Embryonic facial prominence (tissue), 1 donor: ENCODE results near the gene GALR3.
"Not testable (repeated sequence)": the region's sequence is repeated elsewhere in the genome, so short reads cannot be mapped to it uniquely, and the experiment has no call there.

Experiments
- DNase-seq: peaks from one replicate; pipeline ENCODE4 v3.0.0-alpha.2; 2016; ENCODE audit errors: extremely low spot score

Gene GALR3, protein sequence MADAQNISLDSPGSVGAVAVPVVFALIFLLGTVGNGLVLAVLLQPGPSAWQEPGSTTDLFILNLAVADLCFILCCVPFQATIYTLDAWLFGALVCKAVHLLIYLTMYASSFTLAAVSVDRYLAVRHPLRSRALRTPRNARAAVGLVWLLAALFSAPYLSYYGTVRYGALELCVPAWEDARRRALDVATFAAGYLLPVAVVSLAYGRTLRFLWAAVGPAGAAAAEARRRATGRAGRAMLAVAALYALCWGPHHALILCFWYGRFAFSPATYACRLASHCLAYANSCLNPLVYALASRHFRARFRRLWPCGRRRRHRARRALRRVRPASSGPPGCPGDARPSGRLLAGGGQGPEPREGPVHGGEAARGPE

DNA sequence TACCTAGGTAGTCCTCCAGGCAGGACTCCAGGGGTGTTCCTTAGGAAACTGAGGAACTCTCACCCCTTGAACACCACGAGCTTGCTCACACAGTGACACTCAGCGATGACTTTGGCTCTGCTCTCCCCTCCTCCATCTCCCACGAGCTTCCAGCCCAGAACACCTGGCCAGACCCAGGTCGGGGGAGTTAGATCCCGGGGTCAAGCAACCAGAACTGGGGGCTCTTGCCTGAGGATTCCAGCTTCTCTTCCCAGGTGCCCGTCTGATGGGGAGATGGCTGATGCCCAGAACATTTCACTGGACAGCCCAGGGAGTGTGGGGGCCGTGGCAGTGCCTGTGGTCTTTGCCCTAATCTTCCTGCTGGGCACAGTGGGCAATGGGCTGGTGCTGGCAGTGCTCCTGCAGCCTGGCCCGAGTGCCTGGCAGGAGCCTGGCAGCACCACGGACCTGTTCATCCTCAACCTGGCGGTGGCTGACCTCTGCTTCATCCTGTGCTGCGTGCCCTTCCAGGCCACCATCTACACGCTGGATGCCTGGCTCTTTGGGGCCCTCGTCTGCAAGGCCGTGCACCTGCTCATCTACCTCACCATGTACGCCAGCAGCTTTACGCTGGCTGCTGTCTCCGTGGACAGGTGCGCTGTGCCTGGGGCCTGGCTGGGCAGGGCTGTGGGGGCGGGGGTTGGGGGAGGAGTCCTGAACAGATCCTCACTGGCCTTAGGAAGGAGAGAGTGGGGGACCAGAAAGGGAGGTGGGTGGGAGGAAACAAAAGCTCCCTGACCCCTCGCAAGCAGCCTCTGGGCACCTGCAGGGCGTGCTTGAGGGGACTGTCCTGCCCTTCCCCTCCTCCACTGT, at the start of gene GALR3:
TSS of gene GALR3 (plus strand) at position 249 of the 852 bp plus-strand sequence. CDS start at position 274, 25 bp downstream.
- DNase-seq: no peak

DNA sequence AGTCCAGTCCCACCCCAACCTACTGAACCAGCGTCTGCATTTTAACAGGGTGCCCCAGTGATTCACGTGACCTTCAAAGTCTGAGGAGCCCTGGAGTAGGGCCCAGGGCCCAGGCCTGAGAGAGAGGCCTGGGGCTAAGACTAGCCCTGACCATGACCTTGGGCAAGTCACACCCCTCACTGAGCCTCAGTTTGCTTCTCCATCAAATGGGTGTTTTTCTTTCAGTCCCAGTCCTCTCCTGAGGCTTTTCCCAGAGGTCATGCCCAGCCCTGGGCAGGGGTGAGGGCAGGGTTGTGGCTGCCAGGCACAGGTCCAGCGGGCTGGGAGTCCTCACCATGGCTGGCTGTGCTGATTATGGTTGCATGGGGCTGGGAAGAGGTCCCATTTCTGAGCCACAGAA, 48.5 kb upstream of the GALR3 start:
- DNase-seq: no peak

DNA sequence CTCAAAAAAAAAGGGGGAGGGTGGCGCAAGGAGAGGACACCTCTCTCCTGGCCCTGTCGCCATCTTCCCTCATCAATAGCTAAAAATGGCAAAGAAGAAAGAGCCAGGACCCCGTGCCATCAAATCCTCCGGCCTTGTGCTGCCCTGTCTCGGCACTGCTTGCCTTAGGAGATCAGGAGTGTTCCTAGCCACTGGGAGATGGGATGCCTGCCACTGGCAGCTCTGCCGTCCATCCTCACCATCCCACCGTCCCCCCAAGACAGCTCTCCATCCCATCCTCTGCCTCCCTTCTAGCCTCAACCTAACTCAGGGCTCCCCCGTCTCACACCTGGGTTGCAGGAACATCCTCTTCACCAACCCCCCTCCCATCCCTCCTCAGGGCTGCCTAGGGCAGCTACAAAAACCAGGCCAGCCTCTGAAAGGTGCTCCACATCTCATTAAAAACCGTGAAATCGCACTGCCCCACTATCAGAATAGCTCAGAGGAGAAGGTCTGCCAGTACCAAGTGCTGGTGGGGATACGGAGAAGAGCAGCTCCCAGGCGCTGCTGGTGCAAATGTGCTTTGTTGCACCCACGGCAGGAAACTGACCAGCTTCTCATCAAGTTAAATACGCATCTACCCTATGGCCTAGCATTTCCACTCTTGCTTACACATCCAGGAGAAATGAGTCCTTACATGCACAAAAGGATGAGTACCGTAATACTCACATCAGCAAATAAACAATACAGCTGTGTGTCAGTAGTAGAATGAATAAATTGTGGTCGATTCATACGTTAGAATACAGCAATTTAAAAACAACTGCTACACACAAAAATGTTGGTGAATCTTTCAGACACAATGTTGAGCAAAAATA, 47.2 kb upstream of the GALR3 start:
- no peak for DNase-seq

DNA sequence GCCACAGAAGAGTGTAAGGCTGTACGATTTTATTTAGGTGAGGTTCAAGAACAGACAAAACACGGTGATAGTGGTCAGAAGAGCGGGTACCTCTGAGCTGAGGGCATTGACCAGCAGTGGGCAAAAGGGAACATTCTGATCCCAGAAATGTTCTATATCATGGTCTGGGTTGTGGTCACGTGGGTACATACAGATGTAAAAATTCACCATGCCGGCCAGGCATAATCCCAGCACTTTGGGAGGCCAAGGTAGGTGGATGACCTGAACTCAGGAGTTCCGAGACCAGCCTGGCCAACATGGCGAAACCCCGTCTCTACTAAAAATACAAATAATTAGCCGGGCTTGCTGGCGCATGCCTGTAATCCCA, 46.6 kb upstream of the GALR3 start:
- DNase-seq: no peak

DNA sequence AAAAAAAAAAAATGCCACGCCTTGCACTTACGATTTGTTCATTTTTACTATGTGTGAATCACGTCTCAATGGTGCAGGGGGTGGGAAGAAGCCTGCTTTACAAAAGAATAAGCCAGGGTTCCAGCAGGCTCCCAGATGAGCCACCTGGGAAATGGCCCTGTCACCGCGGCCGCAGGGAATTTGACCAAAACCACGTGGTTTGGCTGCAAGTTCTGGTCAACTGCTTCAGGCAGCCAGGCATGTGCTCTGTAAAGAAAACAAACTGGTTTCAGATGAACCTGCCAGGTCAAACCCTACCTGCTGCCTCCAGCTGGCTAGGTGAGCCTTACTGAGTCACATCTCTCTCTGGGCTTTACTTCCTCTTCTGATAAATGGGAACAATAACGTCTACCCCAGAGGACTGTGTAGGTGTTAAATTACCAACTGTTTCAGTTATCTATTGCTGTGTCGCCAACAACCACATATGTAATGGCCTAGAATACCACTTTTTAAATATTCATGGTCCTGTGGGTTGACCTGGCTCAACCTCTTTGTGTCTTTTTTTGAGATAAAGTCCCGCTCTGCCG, 46.0 kb upstream of the GALR3 start:
- no peak for DNase-seq

DNA sequence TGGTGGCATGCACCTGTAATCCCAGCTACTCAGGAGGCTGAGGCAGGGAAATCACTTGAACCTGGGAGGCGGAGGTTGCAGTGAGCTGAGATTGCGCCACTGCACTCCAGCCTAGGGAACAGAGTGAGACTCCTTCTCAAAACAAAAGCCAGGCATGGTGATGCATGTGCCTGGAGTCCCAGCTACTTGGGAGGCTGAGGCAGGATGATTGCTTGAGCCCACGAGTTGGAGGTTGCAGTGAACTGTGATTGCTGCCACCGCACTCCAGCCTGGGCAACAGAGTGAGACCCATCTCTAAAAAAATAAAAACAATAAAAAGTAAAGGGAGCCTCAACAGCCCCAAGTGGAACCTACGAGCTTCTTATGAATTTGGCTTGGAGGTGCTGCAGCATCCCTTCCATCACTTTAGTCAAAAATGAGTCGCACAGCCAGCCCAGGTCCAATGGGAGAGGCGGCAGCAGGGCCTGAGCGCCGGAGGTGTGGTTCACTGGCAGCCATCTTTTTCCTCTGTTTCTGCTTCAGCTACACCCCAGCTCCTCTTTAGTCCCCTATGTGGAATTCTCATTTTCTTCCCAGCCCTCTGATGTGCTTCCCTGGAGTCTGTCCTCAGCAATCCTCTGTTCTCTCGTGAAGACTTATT, 44.7 kb upstream of the GALR3 start:
- no peak for DNase-seq

DNA sequence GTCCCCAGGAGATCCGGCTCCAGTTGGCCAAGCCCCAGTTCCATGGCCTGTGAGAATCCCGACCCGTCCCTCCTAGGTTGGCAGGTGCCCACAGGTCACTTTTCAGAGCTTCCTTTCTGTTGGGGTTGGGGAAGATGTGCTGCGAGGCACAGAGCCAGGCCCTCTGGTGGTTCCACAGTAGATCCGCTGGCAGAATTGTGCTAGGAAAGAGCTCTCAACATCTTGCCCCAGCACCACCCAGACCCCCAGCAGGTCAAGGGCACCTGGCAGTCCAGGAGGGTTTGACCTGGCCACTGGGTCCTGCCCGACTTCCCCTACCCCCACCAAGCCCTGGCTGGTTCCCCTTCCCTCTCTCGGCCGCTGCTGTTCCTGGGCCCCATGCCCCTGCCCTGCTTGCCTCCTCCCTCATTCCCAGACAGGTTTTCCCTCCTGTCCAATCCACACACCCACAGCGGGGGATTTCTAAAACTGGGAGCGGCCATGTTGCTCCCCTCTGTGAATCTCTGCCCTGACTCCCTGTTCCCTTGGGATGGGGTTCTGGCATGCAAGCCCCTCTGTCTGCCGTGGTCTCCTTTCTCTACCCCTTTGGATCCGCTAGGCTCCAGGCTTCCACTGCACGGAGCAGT, 41.6 kb upstream of the GALR3 start:
- no peak for DNase-seq

DNA sequence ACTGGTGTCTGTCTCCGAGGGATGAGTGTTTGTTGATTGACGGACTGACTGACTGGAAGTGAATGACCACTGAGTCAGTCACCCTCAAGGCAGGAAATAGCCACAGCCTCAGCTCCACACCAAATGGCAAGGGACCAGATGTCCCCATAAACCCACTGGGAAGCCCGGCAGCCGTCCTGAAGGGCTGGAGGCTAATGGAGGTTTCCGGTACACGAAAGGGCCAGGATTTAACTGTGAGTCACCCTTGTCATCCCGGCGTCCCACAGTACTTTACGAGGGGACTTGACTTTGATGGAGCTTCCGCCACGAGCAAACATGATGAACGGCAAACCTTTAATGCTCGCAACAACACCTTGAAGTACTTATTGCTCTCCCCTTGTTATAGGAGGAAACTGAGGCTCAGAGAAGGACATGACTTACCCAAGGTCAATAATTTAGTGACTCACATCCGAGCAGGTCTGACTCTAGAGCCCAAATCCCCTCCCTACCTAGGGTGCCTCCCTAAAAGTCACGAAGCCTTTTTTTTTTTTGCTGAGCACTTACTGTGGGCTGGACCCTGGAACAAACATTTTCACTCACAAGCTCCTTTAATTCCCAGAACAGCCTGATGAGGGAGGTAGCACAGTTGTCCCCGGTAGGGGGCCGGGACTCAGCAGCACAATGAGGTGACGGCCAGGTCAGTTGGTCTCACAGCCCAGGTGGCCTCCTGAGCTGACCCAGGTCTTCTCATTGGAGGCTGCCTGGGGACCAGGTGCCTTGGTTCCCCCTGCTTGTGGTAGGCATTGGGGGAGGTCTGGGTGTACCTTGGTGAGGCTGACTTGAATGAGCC, 40.6 kb upstream of the GALR3 start:
- no peak for DNase-seq

DNA sequence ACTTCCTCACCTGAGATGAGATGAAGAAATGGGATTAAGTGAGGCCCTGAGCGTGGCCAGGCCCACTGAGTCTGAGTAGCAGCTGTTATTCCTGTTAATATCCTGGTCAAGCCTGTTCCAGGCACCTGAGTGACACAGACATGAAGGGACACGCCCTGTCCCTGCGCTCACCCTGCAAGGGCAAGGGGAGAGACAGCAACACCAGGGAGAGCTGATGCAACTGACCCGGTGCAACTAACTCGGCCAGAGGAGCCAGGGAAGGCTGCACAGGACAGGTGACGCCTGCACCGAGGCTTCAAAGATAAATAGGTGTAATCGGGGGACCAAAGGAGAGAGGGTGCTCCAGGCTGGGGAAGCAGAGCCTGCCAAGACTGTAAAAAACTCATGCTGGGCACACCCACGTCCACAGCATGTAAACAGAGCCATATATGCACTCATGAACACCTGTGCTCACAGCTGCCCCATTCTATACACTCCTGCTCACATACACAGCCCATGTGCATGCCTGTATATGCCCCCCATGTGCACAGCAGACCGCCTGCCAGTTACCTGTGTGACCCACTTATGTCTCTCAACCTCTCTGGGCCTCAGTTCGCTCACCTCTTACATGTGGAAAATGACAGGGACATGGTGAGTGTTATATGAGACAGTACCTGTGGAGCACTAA, 38.2 kb upstream of the GALR3 start:
- DNase-seq: no peak

DNA sequence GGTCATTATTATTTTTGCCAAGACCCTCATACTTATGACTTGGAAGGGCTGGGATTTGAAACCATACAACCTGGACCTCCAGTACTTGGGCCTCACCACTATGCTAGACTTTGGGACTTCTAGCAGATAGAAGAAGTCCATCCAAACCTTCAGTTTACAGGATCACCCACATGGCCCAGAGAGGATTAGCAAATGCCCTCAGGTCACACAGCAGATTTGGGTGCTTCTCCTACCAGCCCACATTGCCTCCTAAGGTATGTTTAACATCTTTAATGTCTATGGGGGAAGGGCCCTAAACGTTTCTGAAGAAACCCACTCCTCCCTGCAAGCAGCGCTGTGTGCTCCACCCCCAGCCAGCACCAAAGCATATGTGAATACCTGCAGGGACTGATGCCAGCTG, 32.9 kb upstream of the GALR3 start:
- DNase-seq: no peak

DNA sequence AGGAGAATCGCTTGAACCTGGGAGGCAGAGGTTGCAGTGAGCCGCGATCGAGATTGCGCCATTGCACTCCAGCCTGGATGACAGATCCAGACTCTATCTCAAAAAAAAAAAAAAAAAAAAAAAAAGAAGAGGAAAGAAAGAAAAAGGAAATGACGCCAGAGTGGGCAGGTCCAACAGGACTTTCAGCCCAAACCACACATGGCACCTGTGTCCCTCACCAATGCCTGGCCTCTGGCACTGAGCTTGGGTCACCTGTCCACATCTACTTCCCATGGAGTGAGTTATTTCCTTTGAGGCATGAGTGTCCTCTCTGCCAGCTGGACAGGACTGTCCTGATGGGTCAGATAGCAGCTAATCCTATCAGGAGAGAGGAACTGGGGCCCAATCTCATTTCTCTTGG, 30.7 kb upstream of the GALR3 start:
- DNase-seq: no peak

DNA sequence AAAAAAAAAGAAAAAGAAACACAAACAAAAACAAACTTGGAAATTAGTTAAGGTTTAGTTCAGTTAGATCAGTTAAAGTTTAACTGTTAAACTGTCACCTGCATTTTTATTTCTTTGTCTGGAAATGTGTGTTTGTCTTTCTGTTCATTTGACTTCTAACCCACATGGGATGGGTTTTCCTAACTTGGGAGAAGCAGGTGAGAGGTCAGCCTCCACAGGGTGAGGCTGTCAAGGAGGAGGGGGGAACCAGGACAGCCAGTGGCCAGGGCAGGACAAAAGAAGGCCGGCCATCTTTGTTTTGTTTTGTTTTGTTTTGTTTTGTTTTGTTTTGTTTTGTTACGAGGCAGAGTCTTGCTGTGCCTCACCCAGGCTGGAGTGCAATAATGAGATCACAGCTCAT, 28.8 kb upstream of the GALR3 start:
- DNase-seq: no peak

DNA sequence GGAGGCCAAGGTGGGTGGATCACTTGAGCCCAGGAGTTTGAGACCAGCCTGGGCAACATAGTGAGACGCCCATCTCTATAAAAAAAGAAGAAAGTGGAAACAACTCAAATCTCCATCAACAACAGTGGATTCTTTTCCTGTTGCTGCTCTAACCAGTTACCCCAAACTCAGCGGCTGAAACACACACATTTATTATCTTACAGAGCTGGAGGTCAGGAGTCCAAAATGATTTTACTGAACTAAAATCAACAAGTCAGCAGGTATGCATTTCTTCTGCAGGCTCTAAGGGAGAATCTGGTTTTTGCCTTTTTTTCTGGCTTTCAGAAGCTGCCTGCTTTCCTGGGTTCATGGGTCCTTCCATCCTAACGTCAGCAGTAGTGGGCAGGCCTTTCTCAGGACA, 27.1 kb upstream of the GALR3 start:
- no peak for DNase-seq

DNA sequence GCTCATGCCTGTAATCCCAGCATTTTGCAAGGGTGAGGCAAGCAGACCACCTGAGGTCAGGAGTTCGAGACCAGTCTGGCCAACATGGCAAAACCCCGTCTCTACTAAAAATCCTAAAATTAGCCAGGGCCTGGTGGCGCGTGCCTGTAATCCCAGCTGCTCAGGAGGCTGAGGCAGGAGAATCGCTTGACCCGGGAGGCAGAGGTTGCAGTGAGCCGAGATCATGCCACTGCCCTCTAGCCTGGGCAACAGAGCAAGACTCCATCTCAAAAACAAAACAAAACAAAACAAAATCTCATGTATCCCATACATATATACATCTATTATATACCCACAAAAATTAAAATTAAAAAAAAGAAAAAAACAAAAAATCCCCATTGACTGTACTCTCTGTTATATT, 25.9 kb upstream of the GALR3 start:
- DNase-seq: not testable (repeated sequence)

DNA sequence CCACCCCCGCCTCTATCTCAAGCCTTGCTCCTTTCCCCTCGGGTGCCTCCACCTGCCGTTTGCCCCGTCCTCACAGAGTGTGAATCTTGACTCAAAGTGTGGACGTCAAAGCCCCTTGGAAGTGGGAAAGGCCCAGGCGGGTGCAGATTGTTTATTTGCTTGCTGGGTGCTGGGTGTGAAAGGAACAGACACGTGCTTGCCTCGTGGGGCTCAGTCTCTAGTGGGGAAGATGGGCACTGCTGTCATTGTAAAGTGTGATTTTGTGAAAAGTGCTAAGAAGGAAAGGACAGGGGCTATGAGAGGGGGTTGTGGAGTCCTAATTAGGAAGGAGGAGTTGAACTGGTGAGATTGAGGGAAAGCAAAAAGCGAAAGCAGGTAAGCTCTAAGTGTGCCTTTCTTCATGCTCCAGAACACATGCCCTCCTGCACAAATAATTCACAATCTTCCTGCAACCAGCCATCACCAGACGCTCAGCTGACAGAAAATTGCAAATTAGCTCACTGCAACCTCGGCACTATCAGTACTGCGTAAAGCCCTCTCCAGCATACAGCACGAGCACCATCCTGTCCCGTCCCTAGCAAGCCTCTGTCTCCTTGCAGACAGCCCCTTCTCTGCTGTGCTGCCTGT, 25.2 kb upstream of the GALR3 start:
- no peak for DNase-seq

DNA sequence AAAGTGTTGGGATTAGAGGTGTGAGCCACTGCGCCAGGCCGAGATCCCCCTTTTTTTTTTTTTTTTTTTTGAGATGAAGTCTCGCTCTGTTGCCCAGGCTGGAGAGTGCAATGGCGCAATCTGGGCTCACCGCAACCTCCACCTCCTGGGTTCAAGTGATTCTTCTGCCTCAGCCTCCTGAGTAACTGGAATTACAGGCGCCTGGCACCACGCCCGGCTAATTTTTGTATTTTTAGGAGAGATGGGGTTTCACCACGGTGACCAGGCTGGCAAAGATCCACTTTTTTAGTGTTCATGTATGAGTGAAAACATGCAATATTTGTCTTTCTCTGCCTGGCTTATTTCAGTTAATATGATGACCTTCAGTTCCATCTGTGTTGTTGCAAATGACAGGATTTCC, 23.2 kb upstream of the GALR3 start:
- not testable (repeated sequence) for DNase-seq

DNA sequence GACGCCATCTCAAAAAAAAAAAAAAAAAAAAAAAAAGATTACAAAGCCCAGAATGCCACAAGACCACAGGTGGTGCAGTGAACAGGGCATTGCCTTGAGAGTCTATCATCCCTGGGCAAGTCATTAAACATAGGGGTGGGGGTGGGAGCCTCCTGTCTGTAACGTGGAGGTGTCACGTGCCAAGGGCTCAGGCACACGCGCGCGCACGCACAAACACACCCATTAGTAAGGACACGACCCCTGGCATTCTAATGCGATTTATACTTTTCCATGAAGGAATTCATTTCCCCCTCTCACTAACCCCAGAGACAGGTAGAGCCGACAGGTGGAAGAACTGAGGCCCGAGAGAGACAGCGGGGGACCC, 21.3 kb upstream of the GALR3 start:
- DNase-seq: no peak

DNA sequence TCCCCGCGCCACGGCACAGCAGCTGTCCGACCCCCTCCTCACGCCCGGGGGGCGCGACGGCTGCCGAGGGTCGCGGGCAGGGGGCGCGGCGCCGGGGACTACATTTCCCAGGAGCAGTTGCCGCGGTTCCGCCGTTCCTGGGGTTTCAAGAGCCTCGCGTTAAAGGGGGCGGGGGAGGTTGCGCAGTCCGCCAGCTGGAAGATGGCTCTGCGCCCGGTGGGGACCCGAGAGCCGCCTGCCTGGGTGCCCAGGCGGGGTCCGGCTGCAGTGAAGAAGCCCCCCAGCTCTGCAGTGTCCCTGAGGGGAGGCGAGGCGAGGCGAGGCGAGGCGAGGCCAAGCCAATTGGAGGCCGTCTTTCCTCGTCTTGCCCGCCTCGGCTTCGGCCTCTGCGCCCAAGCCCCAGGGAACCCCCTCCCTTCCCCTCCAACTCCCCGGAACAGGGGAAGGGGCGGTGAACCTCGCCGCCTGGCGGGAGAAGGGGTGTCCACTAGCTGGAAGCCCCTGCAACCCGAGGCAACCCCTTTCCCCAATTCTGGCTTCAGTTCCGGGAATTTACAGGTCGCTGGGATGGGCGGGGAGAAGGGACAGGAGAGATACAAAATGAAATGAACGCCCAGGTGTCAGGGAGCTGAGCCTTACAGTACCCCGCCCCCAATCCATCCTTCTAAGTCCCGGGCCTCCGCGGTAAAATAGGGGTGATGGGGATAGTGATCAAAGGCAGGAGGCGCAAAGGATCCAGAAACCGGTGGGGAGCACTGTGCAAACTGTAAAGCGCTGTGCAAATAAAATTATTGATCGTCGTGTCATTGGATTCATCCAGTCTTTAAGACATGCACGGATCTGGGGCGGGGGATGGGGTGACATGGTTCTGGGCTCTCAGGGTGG, 20.6 kb upstream of the GALR3 start:
- DNase-seq: no peak
